SK-N-SH treated with all-trans-retinoic acid at 6 μM for 48 hours (cell line): ENCODE results near the gene EEFSEC.

Source experiments
- ARNTL ChIP-seq: fragments of 450-650 bp; formaldehyde crosslinking; IDR thresholded peaks from 2 replicates; pipeline ENCODE4 v1.5.0; 2020; ENCODE audit warnings: low read depth, mild to moderate bottlenecking, moderate library complexity, borderline replicate concordance
- CSDC2 ChIP-seq: fragments of 250-450 bp; sonication (Bioruptor Pico); IDR thresholded peaks from 2 replicates; pipeline ENCODE4 v1.5.0; 2020; ENCODE audit warnings: mild to moderate bottlenecking, moderate library complexity
- CSRNP3 ChIP-seq: fragments of 250-450 bp; sonication (Bioruptor Pico); IDR thresholded peaks from 2 replicates; pipeline ENCODE4 v1.5.1; 2021; ENCODE audit warnings: mild to moderate bottlenecking, moderate library complexity
- ESRRG ChIP-seq: fragments of 250-450 bp; sonication (Bioruptor Pico); IDR thresholded peaks from 2 replicates; pipeline ENCODE4 v1.6.1; 2021; ENCODE audit warnings: mild to moderate bottlenecking
- PATZ1 ChIP-seq: fragments of 250-450 bp; sonication (Bioruptor Pico); IDR thresholded peaks from 2 replicates; pipeline ENCODE4 v1.8.0; 2020; ENCODE audit warnings: mild to moderate bottlenecking, moderate library complexity, borderline replicate concordance

- peak; percentile 73; the same call in 1 of the 2 replicates for TF ChIP-seq CSRNP3 (CRISPR knock-in tag)
- no peak for TF ChIP-seq ESRRG (CRISPR knock-in tag)
- no peak for TF ChIP-seq PATZ1 (CRISPR knock-in tag)
- peak; percentile 51; the same call in 1 of the 2 replicates for TF ChIP-seq ARNTL (CRISPR knock-in tag)
- no peak for TF ChIP-seq CSDC2 (CRISPR knock-in tag)
Observed at GRCh38 chr3:128411574-128412064, 258.3 kb downstream of the EEFSEC start.
